ENCODE measurements around the gene NPHS1.
"Not testable (repeated sequence)": the region's sequence is repeated elsewhere in the genome, so short reads cannot be mapped to it uniquely, and the experiment has no call there.

Gene NPHS1, protein sequence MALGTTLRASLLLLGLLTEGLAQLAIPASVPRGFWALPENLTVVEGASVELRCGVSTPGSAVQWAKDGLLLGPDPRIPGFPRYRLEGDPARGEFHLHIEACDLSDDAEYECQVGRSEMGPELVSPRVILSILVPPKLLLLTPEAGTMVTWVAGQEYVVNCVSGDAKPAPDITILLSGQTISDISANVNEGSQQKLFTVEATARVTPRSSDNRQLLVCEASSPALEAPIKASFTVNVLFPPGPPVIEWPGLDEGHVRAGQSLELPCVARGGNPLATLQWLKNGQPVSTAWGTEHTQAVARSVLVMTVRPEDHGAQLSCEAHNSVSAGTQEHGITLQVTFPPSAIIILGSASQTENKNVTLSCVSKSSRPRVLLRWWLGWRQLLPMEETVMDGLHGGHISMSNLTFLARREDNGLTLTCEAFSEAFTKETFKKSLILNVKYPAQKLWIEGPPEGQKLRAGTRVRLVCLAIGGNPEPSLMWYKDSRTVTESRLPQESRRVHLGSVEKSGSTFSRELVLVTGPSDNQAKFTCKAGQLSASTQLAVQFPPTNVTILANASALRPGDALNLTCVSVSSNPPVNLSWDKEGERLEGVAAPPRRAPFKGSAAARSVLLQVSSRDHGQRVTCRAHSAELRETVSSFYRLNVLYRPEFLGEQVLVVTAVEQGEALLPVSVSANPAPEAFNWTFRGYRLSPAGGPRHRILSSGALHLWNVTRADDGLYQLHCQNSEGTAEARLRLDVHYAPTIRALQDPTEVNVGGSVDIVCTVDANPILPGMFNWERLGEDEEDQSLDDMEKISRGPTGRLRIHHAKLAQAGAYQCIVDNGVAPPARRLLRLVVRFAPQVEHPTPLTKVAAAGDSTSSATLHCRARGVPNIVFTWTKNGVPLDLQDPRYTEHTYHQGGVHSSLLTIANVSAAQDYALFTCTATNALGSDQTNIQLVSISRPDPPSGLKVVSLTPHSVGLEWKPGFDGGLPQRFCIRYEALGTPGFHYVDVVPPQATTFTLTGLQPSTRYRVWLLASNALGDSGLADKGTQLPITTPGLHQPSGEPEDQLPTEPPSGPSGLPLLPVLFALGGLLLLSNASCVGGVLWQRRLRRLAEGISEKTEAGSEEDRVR (N-terminal part only)

DNA sequence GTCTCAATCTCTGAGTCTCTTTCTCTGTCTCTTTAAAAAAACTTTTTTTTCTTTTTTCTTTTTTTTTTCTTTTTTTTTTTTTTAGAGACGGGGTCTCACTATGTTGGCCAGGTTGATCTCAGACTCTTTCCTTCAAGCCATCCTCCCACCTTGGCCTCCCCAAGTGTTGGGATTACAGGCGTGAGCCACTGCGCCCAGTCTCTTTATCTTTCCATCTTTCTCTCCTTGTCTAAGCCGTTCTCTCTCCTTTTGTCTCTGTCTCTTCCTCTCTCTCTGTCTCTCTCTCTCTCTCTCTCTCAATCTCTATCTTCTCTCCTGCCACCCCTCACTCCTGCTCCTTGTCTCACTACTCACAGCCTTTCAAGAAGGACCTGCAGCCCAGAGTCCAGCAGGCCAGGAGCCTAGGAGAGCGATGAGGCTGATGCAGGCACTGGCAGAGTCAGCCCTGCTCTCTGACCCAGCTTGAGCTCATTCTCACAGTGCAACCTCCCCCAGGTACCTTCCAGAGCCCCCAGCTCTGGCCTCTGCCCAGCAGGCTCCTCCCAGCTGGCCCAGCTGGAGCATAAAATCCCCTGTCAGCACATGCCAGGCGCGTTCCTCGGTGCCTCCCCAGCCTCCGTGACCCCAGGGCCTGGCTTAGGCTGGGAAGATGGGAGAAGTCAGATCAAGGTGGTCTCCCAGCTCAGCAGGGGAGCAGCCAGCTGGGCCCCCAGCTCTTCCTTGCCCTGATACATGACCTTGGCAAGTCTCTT, at the start of gene NPHS1:
Gene NPHS1 (minus strand): TSS at position 476 of the 752 bp plus-strand sequence. CDS start 667 bp downstream, outside the sequence.
- no peak for DNase-seq

DNA sequence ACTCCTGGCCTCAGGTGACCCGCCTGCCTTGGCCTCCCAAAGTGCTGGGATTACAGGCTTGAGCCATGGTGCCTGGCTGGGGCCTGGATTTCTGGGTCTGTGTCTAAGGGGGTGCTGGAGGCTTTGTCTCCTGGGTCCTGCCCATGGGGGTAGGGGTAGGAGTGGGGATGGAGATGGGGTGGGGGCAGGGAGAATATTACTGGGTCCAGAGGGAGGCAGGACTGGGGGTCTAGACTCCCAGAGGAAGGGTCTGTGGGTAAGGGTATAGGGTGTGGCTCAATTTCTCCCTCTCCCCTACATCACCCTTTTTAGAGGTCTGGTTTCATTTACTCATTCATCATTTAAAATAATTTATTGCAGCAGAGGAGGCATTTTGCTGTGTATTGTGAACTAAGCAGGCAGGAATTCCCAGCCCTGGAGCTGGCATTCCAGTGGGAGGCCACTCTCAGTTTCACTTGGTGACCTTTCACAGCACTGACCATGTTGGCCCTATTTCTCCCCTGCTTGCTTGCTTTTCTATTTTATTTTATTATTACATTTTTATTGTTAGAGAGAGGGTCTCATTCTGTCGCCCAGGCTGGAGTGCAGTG, 48.8 kb upstream of the NPHS1 start:
- no peak for DNase-seq

DNA sequence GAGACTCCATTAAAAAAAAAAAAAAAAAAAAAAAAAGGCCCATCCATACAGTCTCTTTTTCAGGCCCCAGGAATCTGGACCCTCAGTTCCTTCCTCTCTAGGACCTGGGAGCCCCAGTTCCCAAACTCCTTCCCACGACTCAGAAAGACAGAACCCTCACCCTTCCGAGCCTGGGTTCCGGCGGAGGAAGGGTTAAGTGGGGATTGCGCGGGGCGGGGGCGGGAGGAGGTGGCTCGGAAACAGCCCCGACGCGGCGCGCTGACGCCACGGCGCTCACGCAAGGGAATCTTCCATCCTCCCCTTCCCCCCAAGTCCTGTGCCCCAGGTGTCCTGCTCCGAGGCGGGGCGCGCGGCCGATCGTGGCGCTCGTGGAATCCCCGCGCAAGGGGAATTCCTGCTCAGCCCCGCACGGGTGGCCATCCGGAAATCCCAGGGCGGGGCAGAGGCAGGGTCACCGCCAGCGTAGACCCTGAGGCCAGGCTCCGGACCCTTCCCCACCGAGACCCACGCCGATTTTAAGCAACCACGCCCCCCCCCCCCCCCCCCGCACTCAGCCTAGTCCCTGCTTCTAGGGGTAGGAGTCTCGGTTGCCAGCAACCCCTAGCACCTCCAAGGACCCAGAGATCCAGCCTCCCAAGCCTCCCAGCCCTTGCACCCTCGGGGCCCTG, 47.4 kb upstream of the NPHS1 start:
- peak; percentile 63 to 67 for DNase-seq

DNA sequence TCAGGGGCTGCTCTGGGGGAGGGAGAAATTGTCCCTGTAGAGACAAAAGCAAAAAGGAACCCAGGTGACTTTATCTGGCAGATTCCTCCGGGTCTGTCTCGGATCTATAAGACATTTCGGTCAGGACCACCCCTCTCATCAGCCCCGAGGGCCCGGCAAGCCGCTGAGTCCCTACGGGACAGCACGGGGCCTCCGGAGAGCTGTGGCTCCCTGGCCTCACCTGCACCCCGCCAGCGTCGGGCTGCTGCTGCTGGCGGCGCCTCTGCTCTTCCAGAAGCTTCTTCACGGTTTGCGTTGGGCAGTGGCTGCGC, 46.1 kb upstream of the NPHS1 start:
- no peak for DNase-seq

DNA sequence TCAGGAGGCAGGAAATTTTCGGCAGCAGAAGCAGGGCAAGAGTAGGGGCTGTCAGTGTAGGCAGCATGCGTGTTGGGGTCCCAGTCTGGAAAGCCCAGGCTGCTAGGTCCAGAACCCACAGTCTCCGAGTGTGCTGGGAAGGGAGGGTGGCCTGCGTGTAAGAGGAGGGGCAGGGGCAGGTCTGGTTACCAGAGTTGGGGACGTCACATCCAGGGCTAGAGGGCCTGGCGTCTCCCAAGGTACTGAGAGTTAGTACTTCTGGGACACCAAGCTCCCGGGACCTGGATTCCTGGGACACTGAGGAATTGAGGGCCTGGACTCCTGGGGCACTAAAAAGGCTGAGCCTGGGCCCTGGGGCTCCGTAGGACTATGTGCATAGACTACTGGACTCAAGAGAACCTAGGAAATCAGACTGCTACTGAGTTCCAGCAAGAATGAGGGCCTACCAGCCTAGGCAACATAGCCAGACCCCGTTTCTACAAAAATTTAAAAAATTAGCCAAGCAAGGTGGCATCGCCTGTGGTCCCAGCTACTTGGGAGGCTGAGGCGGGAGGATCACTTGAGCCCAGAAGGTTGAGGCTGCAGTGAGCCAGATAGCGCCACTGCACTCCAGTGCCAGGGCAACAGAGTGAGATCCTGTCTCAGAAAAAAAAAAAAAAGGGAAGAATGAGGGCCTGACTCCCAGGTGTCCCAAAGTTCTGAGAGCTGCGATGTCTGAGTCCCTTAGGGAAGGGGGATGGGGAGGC, 45.6 kb upstream of the NPHS1 start:
- no peak for DNase-seq

DNA sequence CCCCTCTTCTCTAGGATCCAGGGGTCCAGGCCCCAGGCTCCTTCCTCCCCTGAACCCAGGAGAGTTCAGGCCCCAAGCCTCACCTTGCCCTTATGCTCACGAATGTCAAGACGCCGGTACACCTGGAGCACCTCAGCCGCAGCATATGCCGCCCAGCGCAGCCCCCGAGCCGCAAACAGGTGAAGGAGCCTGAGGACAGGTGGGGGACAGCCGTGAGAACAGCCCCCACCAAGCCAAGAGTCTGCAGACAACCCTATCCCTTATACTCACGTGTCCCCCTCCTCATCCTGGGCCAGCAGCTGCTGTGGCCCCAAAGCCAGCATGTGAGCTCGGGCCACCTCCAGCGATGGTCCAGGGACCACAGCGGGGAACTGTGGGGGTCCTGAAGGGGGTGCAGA, 44.3 kb upstream of the NPHS1 start:
- no peak for DNase-seq

DNA sequence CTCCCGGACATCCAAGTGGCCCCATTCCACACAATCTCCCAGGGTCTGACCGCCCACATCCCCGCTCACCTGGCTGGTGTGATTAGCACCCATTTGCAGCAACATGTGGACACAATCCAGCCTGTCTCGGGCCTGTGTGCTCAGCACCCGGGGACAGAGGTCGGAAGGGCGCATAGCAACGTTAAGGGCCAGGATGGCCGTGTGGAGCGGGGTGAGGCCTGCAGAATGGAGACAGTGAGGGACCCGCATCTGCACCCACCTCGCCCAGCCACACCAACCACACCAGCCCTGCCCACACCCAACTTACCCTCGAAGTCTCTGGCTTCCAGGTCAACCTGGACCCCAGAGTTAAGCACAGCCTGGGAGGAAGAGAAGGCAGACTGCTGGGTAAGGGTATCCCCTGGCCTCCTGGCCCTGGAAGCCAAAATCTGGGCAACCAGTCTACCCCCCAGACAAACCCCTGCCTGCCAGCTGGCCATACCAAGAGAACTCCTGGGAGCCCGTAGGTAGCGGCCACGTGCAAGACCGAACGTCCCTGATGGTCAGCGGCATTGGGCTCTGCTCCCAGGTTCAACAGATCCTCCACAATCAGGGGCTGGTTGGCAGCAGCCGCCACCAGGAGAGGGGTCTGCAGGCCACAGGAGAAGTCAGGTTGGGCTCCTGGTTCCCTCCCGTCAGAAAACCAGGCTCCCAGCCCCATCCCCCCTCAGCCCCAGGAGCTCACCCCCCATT, 43.8 kb upstream of the NPHS1 start:
- no peak for DNase-seq

DNA sequence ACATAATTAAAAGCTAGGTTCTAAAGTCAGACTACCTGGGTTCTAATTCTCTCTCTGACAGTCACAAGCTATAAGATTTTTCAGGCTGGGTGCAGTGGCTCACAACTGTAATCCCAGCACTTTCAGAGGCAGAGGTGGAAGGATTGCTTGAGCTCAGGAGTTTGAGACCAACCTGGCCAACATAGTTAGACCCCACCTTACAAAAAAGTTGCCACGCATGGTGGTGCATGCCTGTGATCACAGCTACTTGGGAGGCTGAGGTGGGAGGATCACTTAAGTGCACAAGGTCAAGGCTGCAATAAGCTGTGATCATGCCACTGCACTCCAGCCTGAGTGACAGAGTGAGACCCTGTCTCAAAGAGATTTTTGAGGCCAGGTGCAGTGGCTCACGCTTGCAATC, 42.0 kb upstream of the NPHS1 start:
- DNase-seq: no peak

DNA sequence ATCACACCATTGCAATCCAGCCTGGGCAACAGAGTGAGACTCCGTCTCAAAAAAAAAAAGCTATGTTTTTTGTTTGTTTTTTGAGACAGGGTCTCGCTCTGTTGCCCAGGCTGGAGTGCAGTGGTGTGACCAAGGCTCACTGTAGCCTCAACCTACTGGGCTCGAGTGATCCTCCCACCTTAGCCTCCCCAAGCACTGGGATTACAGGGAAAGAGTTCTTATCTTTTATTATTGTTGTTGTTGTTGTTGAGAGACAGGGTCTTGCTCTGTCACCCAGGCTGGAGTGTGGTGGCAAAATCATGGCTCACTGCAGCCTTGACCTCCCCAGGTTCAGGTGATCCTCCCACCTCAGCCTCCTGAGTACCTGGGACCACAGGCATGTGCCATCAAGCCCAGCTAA, 39.5 kb upstream of the NPHS1 start:
- not testable (repeated sequence) for DNase-seq

DNA sequence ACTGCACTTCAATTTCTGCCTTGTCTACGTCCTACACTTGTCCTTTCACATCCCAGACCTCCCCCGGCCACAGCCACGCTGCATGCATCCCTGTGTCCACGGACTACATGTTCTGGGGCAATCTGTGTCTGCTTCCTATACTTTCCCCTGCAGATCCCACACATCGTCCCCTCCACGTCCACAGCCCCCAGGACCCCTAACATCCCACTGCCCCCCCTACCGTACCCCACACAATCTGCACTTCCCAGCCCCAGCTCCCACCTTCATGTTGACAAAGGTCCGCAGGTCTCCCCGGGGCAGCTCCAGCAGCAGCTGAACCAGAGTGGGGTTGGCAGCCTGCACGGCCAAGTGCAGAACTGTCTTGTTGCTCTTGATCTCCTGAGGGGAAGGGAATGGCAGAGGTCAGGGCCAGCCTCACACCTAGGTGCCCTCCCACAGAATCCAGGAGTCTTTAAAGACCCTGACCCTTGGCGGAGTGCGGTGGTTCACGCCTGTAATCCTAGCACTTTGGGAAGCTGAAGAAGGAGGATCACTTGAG, 37.9 kb upstream of the NPHS1 start:
- DNase-seq: no peak

DNA sequence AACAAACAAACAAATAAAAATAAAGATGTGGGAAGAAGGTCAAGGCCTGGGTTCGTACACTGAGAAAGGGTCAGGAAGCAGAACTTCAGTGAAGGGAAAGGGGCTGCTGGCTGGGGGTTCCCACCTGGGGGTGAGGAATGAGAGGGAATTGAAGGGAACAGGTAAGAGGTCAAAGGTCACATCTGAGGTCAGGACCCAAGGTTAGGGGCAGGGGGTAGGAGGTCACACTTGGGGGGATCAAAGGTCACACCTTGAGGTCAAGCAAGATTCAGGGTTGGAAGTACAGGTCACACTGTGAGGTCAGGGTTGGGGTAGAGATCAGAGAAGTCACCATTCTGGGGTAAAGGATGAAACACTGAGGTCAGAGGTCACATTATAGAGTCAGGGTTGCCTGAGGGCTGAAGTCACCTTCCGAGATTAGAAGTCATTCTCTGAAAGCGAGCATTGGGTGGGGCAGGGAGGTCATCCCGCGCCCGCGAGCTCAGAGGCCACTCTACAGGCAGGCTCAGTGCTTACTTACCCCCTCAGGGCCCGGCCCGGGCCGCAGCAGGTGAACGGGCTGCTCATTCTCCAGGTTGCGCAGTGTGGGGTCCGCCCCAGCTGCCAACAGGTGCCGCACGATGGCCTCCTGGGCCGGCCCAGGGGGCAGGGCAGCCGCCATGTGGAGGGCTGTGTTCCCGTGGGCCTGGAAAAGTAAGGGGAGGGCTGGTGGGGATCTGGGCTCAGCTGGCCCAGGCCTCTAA, 37.2 kb upstream of the NPHS1 start:
- no peak for DNase-seq

DNA sequence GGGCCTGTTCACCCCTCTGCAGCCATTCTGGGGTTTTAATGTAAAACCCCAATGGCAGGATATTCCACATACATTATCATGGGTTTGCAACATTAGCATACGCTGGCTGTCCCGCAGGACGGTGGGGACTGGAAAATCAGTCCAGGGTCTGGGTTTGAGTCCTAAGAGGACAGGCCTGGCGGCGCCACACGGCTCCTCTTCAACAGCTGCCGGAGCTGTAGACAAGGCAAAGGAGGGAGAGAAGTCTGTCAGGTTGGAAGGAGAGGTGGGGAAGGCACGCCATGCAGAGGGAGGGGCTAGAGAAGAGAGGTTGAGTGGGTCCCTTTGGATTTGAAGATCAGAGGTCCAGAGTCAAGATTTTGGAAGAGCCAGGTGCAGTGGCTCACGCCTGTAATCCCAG, 36.1 kb upstream of the NPHS1 start:
- no peak for DNase-seq

DNA sequence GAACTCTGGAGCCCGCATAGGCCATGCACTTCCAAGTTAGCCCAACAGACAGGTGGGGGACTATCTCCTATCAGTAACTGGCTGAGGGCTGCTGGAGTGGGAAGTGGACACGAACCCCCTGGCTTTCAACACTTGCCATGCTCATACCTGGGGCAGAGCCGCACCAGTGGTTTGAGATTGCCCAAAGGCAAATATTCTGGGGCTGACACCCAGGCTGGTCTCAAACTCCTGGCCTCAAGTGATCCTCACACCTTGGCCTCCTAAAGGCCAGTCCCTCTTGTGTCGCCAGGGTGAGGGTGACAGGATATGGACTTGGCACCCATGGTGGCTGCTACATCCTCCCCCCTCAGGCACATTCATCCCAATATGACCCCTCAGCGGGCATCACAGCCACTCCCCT, 34.9 kb upstream of the NPHS1 start:
- DNase-seq: no peak

DNA sequence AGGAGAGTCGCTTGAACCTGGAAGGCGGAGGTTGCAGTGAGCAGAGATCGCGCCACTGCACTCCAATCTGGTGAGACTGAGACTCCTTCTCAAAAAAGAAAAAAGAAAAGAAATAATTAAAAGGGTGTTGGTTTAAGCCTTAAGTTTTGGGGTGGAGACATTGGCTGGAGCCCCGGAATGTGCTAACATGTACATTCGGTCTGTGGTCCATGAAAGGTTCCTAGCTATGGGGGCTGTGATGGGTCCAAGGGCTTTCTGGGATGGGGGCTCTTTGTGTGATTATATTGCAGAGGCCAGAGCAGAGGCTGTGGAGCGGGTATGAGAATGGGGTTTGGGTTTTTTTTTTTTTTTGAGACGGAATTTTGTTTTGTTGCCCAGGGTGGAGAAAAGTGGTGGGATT, 33.6 kb upstream of the NPHS1 start:
- no peak for DNase-seq

DNA sequence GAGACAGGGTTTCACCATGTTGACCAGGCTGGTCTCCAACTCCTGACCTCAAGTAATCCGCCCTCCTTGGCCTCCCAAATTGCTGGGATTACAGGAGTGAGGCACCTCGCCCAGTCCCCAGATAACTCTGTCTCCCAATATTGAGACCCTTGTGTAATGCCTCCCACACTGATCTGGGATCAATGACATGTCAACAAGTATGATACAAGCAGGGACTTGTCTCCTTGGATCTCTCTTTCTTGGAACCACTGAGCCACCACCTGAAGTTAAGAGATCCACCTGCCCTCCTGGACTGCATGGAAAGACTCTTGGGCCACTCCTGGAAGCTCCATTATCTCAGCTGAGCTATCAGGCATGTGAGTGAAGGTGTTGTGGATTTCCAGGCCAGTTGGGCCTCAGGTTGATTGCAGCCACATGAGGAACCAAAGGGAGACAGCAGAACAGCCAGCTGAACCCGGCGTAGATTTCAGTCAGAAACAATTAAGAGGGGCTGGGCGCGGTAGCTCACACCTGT, 33.0 kb upstream of the NPHS1 start:
- no peak for DNase-seq

DNA sequence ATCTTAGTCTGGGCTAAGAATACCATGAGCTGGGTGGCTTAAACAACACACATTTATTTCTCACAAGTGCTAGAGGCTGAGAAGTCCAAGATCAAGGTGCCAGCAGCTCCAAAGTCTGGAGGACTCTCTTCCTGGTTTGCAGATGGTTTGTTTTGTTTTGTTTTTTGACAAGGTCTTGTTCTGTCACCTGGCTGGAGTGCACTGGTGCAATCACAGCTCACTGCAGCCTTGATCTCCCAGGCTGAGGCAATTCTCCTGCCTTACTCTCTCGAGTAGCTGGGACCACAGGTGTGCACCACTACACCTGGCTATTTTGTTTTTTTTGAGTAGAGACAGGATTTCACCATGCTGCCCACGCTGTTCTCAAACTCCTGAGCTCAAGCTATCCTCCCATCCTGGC, 31.6 kb upstream of the NPHS1 start:
- no peak for DNase-seq

DNA sequence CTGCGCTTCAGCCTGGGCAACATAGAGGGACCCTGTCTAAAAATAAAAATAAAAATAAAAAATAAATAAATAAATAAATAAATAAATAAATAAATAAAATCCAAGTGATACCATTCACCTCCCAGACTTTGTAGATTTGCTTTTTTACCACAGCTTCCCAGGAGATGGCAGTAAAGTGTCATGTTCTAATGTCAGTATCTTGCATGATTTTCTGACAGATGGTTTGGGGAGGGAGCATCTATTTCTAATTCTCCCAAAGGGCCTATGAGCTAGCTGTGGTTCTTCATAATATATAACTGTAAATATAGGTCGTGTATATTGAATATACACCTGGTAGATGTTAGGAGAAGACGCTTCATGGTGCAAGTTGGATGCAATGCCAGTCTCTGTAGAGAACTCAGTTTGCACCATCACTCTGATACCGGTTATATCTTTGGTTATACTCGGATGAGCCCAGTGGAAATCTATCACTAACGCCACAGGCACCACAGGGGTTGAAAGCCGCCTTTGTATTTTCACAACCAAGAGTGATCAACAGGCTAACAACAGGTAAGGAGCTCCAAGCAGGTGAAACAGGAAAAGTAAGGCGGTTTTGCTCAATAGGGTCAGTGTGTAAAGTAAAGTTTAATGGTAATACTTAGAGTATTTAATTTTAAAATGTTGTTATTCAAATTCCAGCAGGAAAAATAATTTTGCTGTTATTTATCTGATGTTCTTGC, 30.0 kb upstream of the NPHS1 start:
- DNase-seq: peak in 1 of 2 experiments; percentile 48

DNA sequence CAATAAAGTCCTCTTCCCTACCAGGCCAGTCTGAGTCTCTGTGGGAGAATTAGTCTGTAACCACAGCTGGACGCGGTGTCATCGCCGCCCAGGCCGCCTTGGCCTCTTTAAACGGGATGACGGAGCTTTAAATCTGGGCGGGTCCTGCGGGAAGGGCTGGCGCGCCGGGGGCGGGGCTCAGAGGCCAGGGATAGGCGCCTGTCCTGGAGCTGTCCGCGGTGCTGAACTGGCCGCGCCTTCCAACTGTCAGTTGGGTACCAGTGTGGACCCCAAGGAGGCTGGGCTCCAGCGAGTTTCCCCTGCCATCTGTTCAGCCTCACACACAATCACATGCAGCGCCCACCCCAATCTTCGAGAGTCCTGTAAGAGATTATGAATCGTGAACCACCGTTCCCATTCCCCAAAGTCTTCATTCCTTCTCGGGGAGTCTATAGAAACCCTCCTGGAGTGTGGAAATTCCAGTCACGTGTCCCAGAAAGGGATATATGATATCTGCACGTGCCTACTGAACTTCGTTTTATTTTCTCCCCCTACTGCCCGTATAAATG, 27.5 kb upstream of the NPHS1 start:
- peak in 1 of 2 experiments; percentile 54 for DNase-seq

All from SW 1271 (cell line).